GM21825 (cell line): ENCODE results near the gene CATSPERE.
"Not testable (repeated sequence)": the region's sequence is repeated elsewhere in the genome, so short reads cannot be mapped to it uniquely, and the experiment has no call there.

Experiments used
- ATAC-seq: cut with Tn5 transposase; IDR thresholded peaks from one replicate; pipeline ENCODE4 v1.9.1; 2021; ENCODE audit warnings: mild to moderate bottlenecking, moderate library complexity; ENCODE audit not compliant: unreplicated experiment

CATSPERE gene

GRCh38 chr1:244661569-244662312 is 200.7 kb downstream of the CATSPERE start:
- ATAC-seq: not testable (repeated sequence)

GRCh38 chr1:244662599-244662998 is 201.5 kb downstream of the CATSPERE start:
- no peak for ATAC-seq

- no peak for ATAC-seq
Measured at GRCh38 chr1:244664353-244664752, 203.3 kb downstream of the CATSPERE start.

- ATAC-seq: peak; percentile 85
Measured at GRCh38 chr1:244665771-244666217, 204.7 kb downstream of the CATSPERE start.

- not testable (repeated sequence) for ATAC-seq
Measured at GRCh38 chr1:244666672-244667418, 205.8 kb downstream of the CATSPERE start.

- no peak for ATAC-seq
Measured at GRCh38 chr1:244667797-244668196, 206.7 kb downstream of the CATSPERE start.

- ATAC-seq: no peak
Measured at GRCh38 chr1:244672946-244673682, 212.0 kb downstream of the CATSPERE start.

GRCh38 chr1:244674446-244674845 is 213.4 kb downstream of the CATSPERE start:
- no peak for ATAC-seq

- no peak for ATAC-seq
Measured at GRCh38 chr1:244675167-244675566, 214.1 kb downstream of the CATSPERE start.

- ATAC-seq: no peak
Measured at GRCh38 chr1:244678697-244679096, 217.6 kb downstream of the CATSPERE start.

GRCh38 chr1:244680667-244681066 is 219.6 kb downstream of the CATSPERE start:
- no peak for ATAC-seq

- ATAC-seq: not testable (repeated sequence)
Measured at GRCh38 chr1:244682087-244682486, 221.0 kb downstream of the CATSPERE start.
